MM.1S (cell line): ENCODE data around the gene GPR158.

Experiments
- DNase-seq: peaks from one replicate; pipeline ENCODE4 v3.0.0-alpha.2; 2015
- H2AFZ ChIP-seq: fragments of 300-600 bp; sonication (generic); 2 replicates; pipeline ENCODE4 v1.6.0; 2016; ENCODE audit warnings: antibody characterized with exemption, low read length
- H3F3A ChIP-seq: fragments of 300-600 bp; sonication (generic); 2 replicates; pipeline ENCODE4 v1.6.1; 2016; ENCODE audit warnings: mild to moderate bottlenecking, antibody characterized with exemption, low read length, moderate library complexity, mixed read lengths; ENCODE audit not compliant: insufficient read depth
- H3K27ac ChIP-seq: fragments of 300-600 bp; sonication (generic); 2 replicates; pipeline ENCODE4 v1.5.1; 2016; ENCODE audit warnings: mild to moderate bottlenecking, low read length
- H3K27me3 ChIP-seq: fragments of 300-600 bp; sonication (generic); replicated peaks from 2 replicates; pipeline ENCODE4 v1.6.0; 2016; ENCODE audit warnings: low read length; ENCODE audit not compliant: insufficient read depth
- H3K36me3 ChIP-seq: fragments of 300-600 bp; sonication (generic); replicated peaks from 2 replicates; pipeline ENCODE4 v1.6.1; 2016; ENCODE audit warnings: mild to moderate bottlenecking, low read length, mixed read lengths; ENCODE audit not compliant: insufficient read depth
- H3K4me1 ChIP-seq: fragments of 300-600 bp; sonication (generic); 2 replicates; pipeline ENCODE4 v1.6.1; 2016; ENCODE audit warnings: low read length, mixed read lengths
- H3K4me2 ChIP-seq: fragments of 300-600 bp; sonication (generic); 2 replicates; pipeline ENCODE4 v1.6.0; 2016; ENCODE audit warnings: low read depth, low read length
- H3K4me3 ChIP-seq: fragments of 300-600 bp; sonication (generic); 2 replicates; pipeline ENCODE4 v1.5.1; 2016; ENCODE audit warnings: low read length, mixed read lengths
- H3K79me2 ChIP-seq: fragments of 300-600 bp; sonication (generic); 2 replicates; pipeline ENCODE4 v1.6.1; 2016; ENCODE audit warnings: mixed run types, low read length, mixed read lengths
- H3K9ac ChIP-seq: fragments of 300-600 bp; sonication (generic); 2 replicates; pipeline ENCODE4 v1.6.1; 2016; ENCODE audit warnings: low read length, mixed read lengths
- H3K9me2 ChIP-seq: fragments of 300-600 bp; sonication (generic); replicated peaks from 2 replicates; pipeline ENCODE4 v1.6.1; 2016; ENCODE audit warnings: mild to moderate bottlenecking, low read length, mixed read lengths; ENCODE audit not compliant: insufficient read depth
- H3K9me3 ChIP-seq: fragments of 300-600 bp; sonication (generic); replicated peaks from 2 replicates; pipeline ENCODE4 v1.6.1; 2016; ENCODE audit warnings: mild to moderate bottlenecking, low read length, mixed read lengths; ENCODE audit not compliant: insufficient read depth
- H4K20me1 ChIP-seq: fragments of 300-600 bp; sonication (generic); 2 replicates; pipeline ENCODE4 v1.6.1; 2016; ENCODE audit warnings: mild to moderate bottlenecking, low read length, moderate library complexity, mixed read lengths; ENCODE audit not compliant: insufficient read depth
- CTCF ChIP-seq: fragments of 300-600 bp; sonication (generic); IDR thresholded peaks from 2 replicates; pipeline ENCODE4 v1.5.1; 2016; ENCODE audit warnings: antibody characterized with exemption, low read length, mixed read lengths
- EZH2 ChIP-seq: fragments of 300-600 bp; sonication (generic); optimal IDR thresholded peaks from 2 replicates; pipeline ENCODE3; 2017; ENCODE audit warnings: low read depth, mild to moderate bottlenecking, antibody characterized with exemption, low read length, mixed read lengths
- EZH2phosphoT487 ChIP-seq: fragments of 300-600 bp; sonication (generic); IDR thresholded peaks from 2 replicates; pipeline ENCODE4 v1.6.1; 2018; ENCODE audit warnings: antibody characterized with exemption, low read length

GPR158 gene

GRCh38 chr10:25641595-25641994, 466.8 kb downstream of the GPR158 start:
- no peaks in the 10 kb centered on the region for H3F3A ChIP-seq
- H3K4me3 ChIP-seq = no peak overlapping the region
- H3K27me3 ChIP-seq = no peaks in the 10 kb centered on the region
- TF ChIP-seq EZH2 (no peak), CTCF (no peak), EZH2phosphoT487 (no peak)
- no peak overlapping the region for H3K9ac ChIP-seq
- no peaks in the 10 kb centered on the region for H3K9me2 ChIP-seq
- no peaks in the 10 kb centered on the region for H3K9me3 ChIP-seq
- DNase-seq = no peak
- no peaks in the 10 kb centered on the region for H3K79me2 ChIP-seq
- H2AFZ ChIP-seq = no peak overlapping the region
- H3K27ac ChIP-seq = no peak overlapping the region
- no peak overlapping the region for H3K4me2 ChIP-seq
- H3K36me3 ChIP-seq = no peaks in the 10 kb centered on the region
- H4K20me1 ChIP-seq = no peaks in the 10 kb centered on the region
- H3K4me1 ChIP-seq = no peaks in the 10 kb centered on the region

- no peak for TF ChIP-seq EZH2phosphoT487
- no peak for TF ChIP-seq CTCF
- no peak for TF ChIP-seq EZH2
- DNase-seq = no peak
- H3K4me3 ChIP-seq = no peak overlapping the region
- H3K9ac ChIP-seq = no peak overlapping the region
- no peaks in the 10 kb centered on the region for H3K79me2 ChIP-seq
- H3K9me2 ChIP-seq = no peaks in the 10 kb centered on the region
- no peaks in the 10 kb centered on the region for H3K9me3 ChIP-seq
- no peak overlapping the region for H2AFZ ChIP-seq
- H4K20me1 ChIP-seq = no peaks in the 10 kb centered on the region
- no peaks in the 10 kb centered on the region for H3K36me3 ChIP-seq
- no peak overlapping the region for H3K27ac ChIP-seq
- H3K4me2 ChIP-seq = no peak overlapping the region
- H3K4me1 ChIP-seq = no peaks in the 10 kb centered on the region
- H3K27me3 ChIP-seq = no peaks in the 10 kb centered on the region
- H3F3A ChIP-seq = no peaks in the 10 kb centered on the region
These were observed 467.9 kb downstream of the GPR158 start for GRCh38 chr10:25642721-25643120.

GRCh38 chr10:25646371-25646770, 471.6 kb downstream of the GPR158 start:
- no peaks in the 10 kb centered on the region for H3K9me2 ChIP-seq
- TF ChIP-seq EZH2 = no peak
- TF ChIP-seq EZH2phosphoT487 = no peak
- no peak for TF ChIP-seq CTCF
- H3K27me3 ChIP-seq = no peaks in the 10 kb centered on the region
- H2AFZ ChIP-seq = no peak overlapping the region
- H3K9me3 ChIP-seq = no peaks in the 10 kb centered on the region
- H3K79me2 ChIP-seq = no peaks in the 10 kb centered on the region
- H3K4me3 ChIP-seq = no peak overlapping the region
- H3F3A ChIP-seq = no peaks in the 10 kb centered on the region
- no peak overlapping the region for H3K27ac ChIP-seq
- H4K20me1 ChIP-seq = no peaks in the 10 kb centered on the region
- no peaks in the 10 kb centered on the region for H3K36me3 ChIP-seq
- H3K4me2 ChIP-seq = no peak overlapping the region
- no peak for DNase-seq
- H3K4me1 ChIP-seq = no peaks in the 10 kb centered on the region
- no peak overlapping the region for H3K9ac ChIP-seq
